ENCODE data around the gene CFAP299.

DNA sequence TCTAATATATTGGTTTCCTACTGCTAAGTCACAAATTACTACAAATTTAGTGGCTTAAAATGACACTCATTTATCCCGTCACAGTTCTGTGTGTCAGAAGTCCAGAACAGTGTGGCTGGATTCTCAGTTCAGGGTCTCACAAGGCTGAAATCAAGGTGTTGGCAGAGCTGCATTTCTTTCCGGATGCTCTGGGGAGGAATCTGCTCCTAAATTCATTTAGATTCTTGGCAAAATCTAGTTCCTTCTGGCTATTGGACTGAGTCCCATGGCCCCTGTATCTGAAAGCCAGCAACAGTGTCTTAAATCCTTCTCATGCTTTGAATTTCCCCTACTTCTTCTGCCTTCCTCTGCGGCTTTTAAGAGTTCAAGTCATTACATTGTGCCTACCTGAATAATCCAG lies 591.9 kb downstream of the CFAP299 start:
- no peak for TF ChIP-seq POLR2A (IDR thresholded peaks at IDR 0.05)
- TF ChIP-seq, protein P1, sequence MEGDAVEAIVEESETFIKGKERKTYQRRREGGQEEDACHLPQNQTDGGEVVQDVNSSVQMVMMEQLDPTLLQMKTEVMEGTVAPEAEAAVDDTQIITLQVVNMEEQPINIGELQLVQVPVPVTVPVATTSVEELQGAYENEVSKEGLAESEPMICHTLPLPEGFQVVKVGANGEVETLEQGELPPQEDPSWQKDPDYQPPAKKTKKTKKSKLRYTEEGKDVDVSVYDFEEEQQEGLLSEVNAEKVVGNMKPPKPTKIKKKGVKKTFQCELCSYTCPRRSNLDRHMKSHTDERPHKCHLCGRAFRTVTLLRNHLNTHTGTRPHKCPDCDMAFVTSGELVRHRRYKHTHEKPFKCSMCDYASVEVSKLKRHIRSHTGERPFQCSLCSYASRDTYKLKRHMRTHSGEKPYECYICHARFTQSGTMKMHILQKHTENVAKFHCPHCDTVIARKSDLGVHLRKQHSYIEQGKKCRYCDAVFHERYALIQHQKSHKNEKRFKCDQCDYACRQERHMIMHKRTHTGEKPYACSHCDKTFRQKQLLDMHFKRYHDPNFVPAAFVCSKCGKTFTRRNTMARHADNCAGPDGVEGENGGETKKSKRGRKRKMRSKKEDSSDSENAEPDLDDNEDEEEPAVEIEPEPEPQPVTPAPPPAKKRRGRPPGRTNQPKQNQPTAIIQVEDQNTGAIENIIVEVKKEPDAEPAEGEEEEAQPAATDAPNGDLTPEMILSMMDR (IDR thresholded peaks at IDR 0.05) = no peak
